ENCODE results near the gene POLE.

Gene POLE

DNA sequence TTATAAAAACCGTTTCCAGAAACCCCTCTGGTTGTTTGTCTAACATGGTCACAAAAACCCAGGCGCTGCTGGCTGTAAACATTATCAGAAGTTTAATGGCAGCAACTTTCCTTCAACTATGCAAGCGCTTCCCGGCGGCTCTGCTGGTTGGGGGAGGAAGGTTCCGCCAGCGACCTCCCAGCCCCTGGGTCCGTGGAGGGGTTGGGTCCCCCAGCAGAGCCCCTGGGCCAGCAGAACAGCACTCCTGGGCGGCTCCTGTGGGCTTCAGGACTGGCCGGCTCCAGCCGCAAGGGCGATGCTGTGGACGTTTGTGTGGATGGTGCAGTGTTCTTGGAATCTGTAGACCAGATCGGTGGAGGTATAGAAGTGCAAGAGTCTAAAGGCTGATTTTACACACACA lies 102.7 kb downstream of the POLE start:
- no peak for TF ChIP-seq TEAD4 (IDR thresholded peaks at IDR 0.05)
- no peak for TF ChIP-seq EP300 (IDR thresholded peaks at IDR 0.05; ENCODE audit: borderline replicate concordance)
- TF ChIP-seq EGR1 (IDR thresholded peaks at IDR 0.05): no peak
- TF ChIP-seq ZBTB7A (IDR thresholded peaks at IDR 0.05; ENCODE audit: low read depth): no peak
- TF ChIP-seq, protein P1, sequence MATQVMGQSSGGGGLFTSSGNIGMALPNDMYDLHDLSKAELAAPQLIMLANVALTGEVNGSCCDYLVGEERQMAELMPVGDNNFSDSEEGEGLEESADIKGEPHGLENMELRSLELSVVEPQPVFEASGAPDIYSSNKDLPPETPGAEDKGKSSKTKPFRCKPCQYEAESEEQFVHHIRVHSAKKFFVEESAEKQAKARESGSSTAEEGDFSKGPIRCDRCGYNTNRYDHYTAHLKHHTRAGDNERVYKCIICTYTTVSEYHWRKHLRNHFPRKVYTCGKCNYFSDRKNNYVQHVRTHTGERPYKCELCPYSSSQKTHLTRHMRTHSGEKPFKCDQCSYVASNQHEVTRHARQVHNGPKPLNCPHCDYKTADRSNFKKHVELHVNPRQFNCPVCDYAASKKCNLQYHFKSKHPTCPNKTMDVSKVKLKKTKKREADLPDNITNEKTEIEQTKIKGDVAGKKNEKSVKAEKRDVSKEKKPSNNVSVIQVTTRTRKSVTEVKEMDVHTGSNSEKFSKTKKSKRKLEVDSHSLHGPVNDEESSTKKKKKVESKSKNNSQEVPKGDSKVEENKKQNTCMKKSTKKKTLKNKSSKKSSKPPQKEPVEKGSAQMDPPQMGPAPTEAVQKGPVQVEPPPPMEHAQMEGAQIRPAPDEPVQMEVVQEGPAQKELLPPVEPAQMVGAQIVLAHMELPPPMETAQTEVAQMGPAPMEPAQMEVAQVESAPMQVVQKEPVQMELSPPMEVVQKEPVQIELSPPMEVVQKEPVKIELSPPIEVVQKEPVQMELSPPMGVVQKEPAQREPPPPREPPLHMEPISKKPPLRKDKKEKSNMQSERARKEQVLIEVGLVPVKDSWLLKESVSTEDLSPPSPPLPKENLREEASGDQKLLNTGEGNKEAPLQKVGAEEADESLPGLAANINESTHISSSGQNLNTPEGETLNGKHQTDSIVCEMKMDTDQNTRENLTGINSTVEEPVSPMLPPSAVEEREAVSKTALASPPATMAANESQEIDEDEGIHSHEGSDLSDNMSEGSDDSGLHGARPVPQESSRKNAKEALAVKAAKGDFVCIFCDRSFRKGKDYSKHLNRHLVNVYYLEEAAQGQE (IDR thresholded peaks at IDR 0.05; ENCODE audit: low read depth): no peak
- TF ChIP-seq, protein P2, sequence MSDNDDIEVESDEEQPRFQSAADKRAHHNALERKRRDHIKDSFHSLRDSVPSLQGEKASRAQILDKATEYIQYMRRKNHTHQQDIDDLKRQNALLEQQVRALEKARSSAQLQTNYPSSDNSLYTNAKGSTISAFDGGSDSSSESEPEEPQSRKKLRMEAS (IDR thresholded peaks at IDR 0.05): no peak
- TF ChIP-seq, protein P3, sequence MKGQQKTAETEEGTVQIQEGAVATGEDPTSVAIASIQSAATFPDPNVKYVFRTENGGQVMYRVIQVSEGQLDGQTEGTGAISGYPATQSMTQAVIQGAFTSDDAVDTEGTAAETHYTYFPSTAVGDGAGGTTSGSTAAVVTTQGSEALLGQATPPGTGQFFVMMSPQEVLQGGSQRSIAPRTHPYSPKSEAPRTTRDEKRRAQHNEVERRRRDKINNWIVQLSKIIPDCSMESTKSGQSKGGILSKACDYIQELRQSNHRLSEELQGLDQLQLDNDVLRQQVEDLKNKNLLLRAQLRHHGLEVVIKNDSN (IDR thresholded peaks at IDR 0.05): no peak
- TF ChIP-seq TCF12 (IDR thresholded peaks at IDR 0.05; ENCODE audit: low read depth): no peak
- TF ChIP-seq NFIC (IDR thresholded peaks at IDR 0.05): no peak
- no peak for TF ChIP-seq FOXM1 (IDR thresholded peaks at IDR 0.05; ENCODE audit: borderline replicate concordance, low read depth)
- TF ChIP-seq CREB1 (IDR thresholded peaks at IDR 0.05; ENCODE audit: low read depth): no peak
- no peak for TF ChIP-seq TAF1 (IDR thresholded peaks at IDR 0.05; ENCODE audit: low read depth)

DNA sequence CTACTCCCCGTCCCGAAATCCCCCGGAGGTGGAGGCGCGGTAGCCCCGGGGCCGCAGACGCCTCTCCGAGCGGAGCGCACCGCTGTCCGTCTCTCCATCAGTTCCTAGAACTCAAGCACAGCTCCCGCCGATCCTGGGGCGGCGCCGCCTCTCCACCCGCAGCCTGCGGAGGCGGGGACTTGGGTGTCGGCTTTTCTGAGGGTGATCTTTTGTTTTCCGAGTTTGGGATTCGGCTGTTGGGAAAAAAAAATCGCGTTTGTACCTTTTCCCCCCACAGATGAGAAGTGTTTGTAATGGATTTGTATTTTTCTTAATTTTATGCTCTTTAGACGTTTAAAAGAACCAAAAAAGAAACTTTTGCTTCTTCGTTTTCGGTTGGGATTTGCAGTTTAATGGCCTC lies 103.4 kb downstream of the POLE start:
- TF ChIP-seq TAF1 (IDR thresholded peaks at IDR 0.05; ENCODE audit: low read depth): no peak

DNA sequence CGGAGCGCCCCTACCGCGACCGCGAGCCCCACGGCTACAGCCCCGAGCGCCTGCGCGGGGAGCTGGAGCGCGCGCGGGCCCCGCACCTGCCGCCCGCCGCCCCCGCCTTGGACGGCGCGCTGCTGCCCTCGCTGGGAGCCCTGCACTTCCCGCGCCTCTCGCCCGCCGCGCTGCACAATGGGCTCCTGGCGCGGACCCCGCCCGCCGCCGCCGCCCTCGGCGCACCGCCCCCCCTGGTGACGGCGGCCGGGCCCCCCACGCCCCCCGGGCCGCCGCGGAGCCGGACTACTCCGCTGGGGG lies 103.8 kb downstream of the POLE start:
- TF ChIP-seq CEBPB (IDR thresholded peaks at IDR 0.05): no peak

DNA sequence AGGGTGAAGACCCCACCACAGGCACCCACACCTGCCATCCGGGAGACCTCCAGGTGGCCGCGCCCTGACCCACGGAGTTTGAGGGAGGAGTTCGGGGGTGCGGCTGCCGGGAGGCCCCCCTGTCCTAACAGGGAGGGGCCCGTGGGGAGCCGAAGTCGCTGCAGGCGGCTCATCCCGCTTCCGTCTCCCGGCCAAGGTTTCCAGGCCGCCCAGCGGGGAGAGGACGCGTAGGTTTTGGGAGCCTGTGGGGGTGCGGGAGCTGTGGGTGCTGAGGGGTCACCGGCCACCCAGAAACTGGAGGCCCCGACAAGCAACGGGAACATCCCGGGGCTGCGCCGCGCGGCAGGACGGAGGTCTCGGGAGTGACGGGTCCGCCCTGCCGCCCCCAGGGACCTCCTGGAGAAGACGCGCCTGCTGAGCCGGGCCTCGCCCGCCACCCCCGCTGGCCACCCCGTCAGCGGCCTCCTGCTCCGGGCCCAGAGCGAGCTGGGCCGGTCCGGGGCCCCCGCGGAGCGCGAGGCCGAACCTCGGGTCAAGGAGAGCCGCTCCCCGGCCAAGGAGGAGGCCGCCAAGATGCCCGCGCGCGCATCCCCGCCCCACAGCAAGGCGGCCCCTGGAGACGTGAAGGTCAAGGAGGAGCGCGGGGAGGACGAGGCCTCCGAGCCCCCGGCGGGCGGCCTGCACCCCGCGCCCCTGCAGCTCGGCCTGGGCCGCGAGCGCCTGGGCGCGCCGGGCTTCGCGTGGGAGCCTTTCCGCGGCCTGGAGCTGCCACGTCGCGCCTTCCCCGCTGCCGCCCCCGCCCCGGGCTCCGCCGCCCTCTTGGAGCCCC lies 104.3 kb downstream of the POLE start:
- TF ChIP-seq, protein P1 (IDR thresholded peaks at IDR 0.05; ENCODE audit: low read depth): no peak
- TF ChIP-seq CREB1 (IDR thresholded peaks at IDR 0.05; ENCODE audit: low read depth) (no peak), NFIC (IDR thresholded peaks at IDR 0.05) (no peak), CEBPB (IDR thresholded peaks at IDR 0.05) (no peak), EGR1 (IDR thresholded peaks at IDR 0.05) (no peak), TEAD4 (IDR thresholded peaks at IDR 0.05) (no peak), YY1 (IDR thresholded peaks at IDR 0.05; ENCODE audit: low read depth) (no peak), ZBTB7A (IDR thresholded peaks at IDR 0.05; ENCODE audit: low read depth) (no peak), FOXM1 (IDR thresholded peaks at IDR 0.05; ENCODE audit: borderline replicate concordance, low read depth) (no peak), TCF12 (IDR thresholded peaks at IDR 0.05; ENCODE audit: low read depth) (no peak), RAD21 (IDR thresholded peaks at IDR 0.05; ENCODE audit: low read depth) (no peak), TAF1 (IDR thresholded peaks at IDR 0.05; ENCODE audit: low read depth) (no peak), EP300 (IDR thresholded peaks at IDR 0.05; ENCODE audit: borderline replicate concordance) (no peak)
- TF ChIP-seq, protein P3 (IDR thresholded peaks at IDR 0.05): no peak
- TF ChIP-seq, protein P2 (IDR thresholded peaks at IDR 0.05): no peak

DNA sequence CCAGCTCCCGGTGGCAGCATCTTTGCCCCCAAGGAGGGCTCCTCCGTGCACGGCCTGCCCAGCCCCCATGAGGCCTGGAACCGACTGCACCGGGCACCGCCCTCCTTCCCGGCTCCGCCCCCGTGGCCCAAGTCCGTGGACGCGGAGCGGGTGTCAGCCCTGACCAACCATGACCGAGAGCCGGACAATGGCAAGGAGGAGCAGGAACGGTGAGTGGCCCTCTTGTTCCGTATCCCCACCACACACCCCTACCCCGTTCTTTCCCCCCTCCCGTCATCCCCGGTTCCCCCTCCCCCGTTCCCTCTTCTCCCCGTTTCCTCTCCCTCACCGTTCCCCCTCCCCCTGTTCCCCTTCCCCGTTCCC lies 105.1 kb downstream of the POLE start:
- TF ChIP-seq ZBTB7A (IDR thresholded peaks at IDR 0.05; ENCODE audit: low read depth) (no peak), YY1 (IDR thresholded peaks at IDR 0.05; ENCODE audit: low read depth) (no peak), EP300 (IDR thresholded peaks at IDR 0.05; ENCODE audit: borderline replicate concordance) (no peak), EGR1 (IDR thresholded peaks at IDR 0.05) (no peak), CEBPB (IDR thresholded peaks at IDR 0.05) (no peak), TEAD4 (IDR thresholded peaks at IDR 0.05) (no peak), FOXM1 (IDR thresholded peaks at IDR 0.05; ENCODE audit: borderline replicate concordance, low read depth) (no peak)

DNA sequence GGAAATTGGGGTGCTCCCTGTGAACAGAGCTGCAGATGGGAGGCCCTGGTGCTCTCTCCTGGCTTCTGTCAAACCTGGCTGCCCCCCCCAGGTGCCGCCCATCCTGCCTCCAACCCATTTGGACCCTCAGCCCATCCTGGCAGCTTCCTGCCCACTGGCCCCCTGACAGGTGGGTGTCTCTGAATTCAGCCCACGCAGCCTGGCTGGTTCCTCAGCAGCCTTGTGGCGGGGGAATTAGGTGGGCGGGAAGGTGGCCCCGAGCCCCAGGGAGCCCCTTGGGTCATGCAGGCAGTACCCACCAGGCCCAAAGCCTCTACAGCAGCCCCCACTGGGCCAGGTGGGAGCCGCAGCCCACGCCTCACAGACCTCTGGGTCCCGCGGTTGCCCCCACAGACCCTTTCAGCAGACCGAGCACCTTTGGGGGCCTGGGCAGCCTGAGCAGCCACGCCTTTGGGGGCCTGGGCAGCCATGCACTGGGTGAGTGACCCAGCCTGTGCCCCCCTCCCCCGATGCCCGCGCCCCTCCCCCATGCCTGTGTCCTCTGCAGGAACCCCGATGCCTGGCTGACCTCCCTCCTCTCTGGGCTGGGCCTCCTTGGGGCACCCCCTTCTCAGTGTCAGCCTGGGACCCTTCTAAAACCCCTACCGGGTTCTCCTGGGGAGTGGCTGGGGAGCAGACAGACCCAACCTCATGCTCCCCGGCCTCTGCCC lies 105.6 kb downstream of the POLE start:
- TF ChIP-seq, protein P1 (IDR thresholded peaks at IDR 0.05; ENCODE audit: low read depth): no peak
- TF ChIP-seq, protein P3 (IDR thresholded peaks at IDR 0.05): no peak
- no peak for TF ChIP-seq CEBPB (IDR thresholded peaks at IDR 0.05)
- TF ChIP-seq TAF1 (IDR thresholded peaks at IDR 0.05; ENCODE audit: low read depth): no peak
- TF ChIP-seq EGR1 (IDR thresholded peaks at IDR 0.05): no peak
- TF ChIP-seq TEAD4 (IDR thresholded peaks at IDR 0.05): no peak
- no peak for TF ChIP-seq CREB1 (IDR thresholded peaks at IDR 0.05; ENCODE audit: low read depth)
- TF ChIP-seq, protein P2 (IDR thresholded peaks at IDR 0.05): no peak
- no peak for TF ChIP-seq TCF12 (IDR thresholded peaks at IDR 0.05; ENCODE audit: low read depth)
- TF ChIP-seq YY1 (IDR thresholded peaks at IDR 0.05; ENCODE audit: low read depth): no peak
- no peak for TF ChIP-seq NFIC (IDR thresholded peaks at IDR 0.05)
- TF ChIP-seq RAD21 (IDR thresholded peaks at IDR 0.05; ENCODE audit: low read depth): no peak
- no peak for TF ChIP-seq FOXM1 (IDR thresholded peaks at IDR 0.05; ENCODE audit: borderline replicate concordance, low read depth)
- no peak for TF ChIP-seq EP300 (IDR thresholded peaks at IDR 0.05; ENCODE audit: borderline replicate concordance)

Measured in Ishikawa (cell line).